ENCODE data around the gene MANSC1. TPM values are rescaled to one million over a fixed set of nuclear protein-coding genes. Genes with fewer than 3 reads are reported as not detected.

The MANSC1 gene
- total RNA-seq, 1 experiment from 2014 or later = 74.5 TPM

DNA sequence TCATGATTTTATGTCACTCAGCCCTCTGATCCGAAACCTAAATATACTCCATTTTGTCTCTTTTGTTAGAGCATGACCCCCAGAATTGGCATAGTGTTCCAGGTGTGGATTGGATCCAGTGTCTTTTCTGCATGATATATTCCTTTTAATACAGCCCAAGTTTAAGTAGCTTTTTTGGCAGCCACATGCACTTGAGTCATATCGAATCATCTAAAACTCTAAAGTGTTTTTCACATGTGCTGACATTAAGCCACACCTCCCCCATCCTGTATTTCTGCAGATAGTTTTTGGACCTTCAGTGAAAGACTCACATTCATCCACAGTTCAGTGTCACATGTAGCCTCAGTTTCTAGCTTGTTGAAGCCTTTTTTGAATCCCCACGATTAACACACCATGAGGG is 37.5 kb upstream of the MANSC1 start:
- H3K36me3 Mint-ChIP-seq (ENCODE audit: insufficient read depth, unreplicated experiment) = no peaks in the 10 kb centered on the region
- BruUV-seq (replicated peaks) = no TSS peak
- H3K4me3 Mint-ChIP-seq (ENCODE audit: low read depth, unreplicated experiment) = no peak overlapping the region
- H3K27me3 Mint-ChIP-seq (ENCODE audit: unreplicated experiment) = no peaks in the 10 kb centered on the region
- intact Hi-C loops (cut with micrococcal nuclease; ENCODE audit: unreplicated experiment) = no loop called here
- H3K27ac Mint-ChIP-seq (ENCODE audit: unreplicated experiment) = no peak overlapping the region
- H3K9me3 Mint-ChIP-seq (ENCODE audit: low read depth, unreplicated experiment) = no peaks in the 10 kb centered on the region
- TF ChIP-seq, protein P1, sequence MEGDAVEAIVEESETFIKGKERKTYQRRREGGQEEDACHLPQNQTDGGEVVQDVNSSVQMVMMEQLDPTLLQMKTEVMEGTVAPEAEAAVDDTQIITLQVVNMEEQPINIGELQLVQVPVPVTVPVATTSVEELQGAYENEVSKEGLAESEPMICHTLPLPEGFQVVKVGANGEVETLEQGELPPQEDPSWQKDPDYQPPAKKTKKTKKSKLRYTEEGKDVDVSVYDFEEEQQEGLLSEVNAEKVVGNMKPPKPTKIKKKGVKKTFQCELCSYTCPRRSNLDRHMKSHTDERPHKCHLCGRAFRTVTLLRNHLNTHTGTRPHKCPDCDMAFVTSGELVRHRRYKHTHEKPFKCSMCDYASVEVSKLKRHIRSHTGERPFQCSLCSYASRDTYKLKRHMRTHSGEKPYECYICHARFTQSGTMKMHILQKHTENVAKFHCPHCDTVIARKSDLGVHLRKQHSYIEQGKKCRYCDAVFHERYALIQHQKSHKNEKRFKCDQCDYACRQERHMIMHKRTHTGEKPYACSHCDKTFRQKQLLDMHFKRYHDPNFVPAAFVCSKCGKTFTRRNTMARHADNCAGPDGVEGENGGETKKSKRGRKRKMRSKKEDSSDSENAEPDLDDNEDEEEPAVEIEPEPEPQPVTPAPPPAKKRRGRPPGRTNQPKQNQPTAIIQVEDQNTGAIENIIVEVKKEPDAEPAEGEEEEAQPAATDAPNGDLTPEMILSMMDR (IDR thresholded peaks at IDR 0.05; ENCODE audit: unreplicated experiment) = no peak
- peaks cover 8% of the 10 kb centered on the region for H3K4me1 Mint-ChIP-seq (ENCODE audit: low read depth, unreplicated experiment)
- CTCF ChIA-PET = no interaction called here
- no peak for DNase-seq

DNA sequence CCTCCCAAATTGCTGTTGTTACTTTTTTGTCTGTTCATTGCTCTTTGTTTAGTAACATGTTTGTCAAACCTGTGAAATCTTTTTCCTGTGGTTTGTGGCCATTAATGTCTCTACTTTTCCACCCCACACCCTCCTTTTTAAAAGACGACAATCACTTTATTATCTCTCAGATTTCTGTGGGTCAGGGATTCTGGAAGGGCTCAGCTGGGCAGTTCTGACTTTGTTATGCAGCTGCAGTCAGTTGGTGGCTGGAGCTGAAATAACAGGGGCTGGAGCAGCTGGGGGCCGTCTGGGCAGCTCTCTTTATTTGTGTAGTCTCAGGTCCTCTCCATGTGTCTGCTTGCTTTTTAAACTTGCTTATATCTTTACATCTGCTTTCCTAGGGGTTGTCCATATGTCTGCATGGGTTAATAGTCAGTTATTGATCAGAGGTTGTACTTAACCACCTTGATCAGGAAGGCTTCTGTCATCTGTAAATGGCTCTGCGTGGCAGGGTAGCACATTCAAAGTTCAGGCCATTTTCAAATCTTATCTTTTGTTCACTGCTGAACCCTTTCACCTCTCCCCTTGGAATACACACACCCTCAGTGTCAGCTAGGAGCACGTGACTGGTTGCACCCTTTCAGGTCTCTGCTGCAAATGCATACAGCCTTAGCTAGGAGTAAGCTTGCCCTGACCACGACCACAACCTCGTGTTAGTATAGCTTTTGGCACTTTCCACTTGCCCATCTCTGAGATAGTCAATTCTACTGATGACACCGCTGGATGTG is 34.7 kb upstream of the MANSC1 start:
- no peak overlapping the region for H3K27ac Mint-ChIP-seq (ENCODE audit: unreplicated experiment)
- CTCF ChIA-PET = interaction anchor here (1.0 kb wide), 1 partner anchor 13 kb away, joined by 4 read pairs; no protein-coding TSS in a partner anchor
- H3K4me3 Mint-ChIP-seq (ENCODE audit: low read depth, unreplicated experiment) = no peak overlapping the region
- TF ChIP-seq, protein P1 (IDR thresholded peaks at IDR 0.05; ENCODE audit: unreplicated experiment) = no peak
- no peaks in the 10 kb centered on the region for H3K9me3 Mint-ChIP-seq (ENCODE audit: low read depth, unreplicated experiment)
- BruUV-seq (replicated peaks) = no TSS peak
- no peak for DNase-seq
- no peaks in the 10 kb centered on the region for H3K27me3 Mint-ChIP-seq (ENCODE audit: unreplicated experiment)
- H3K4me1 Mint-ChIP-seq (ENCODE audit: low read depth, unreplicated experiment) = peaks cover 8% of the 10 kb centered on the region
- intact Hi-C loops (cut with micrococcal nuclease; ENCODE audit: unreplicated experiment) = no loop called here
- H3K36me3 Mint-ChIP-seq (ENCODE audit: insufficient read depth, unreplicated experiment) = no peaks in the 10 kb centered on the region

DNA sequence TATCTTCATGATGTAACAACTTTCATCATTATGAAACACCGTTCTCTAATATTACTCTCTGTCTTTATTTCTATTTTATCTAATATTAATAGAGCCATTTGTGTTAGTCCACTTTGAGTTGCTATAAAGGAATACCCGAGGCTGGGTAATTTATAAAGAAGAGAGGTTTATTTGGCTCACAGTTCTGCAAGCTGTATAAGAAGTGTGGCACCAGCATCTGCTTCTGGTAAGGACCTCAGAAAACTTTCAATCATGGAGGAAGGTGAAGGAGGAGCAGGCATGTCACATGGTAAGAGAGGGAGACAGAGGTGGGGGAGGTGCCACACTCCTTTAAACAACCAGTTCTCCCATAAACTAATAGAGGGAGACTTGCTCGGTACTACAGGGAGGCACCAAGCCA is 31.9 kb upstream of the MANSC1 start:
- no peak for DNase-seq
- intact Hi-C loops (cut with micrococcal nuclease; ENCODE audit: unreplicated experiment) = no loop called here
- Mint-ChIP-seq H3K4me3 (ENCODE audit: low read depth, unreplicated experiment) (no peak overlapping the region), H3K36me3 (ENCODE audit: insufficient read depth, unreplicated experiment) (no peaks in the 10 kb centered on the region), H3K4me1 (ENCODE audit: low read depth, unreplicated experiment) (peaks cover 16% of the 10 kb centered on the region), H3K27ac (ENCODE audit: unreplicated experiment) (no peak overlapping the region), H3K9me3 (ENCODE audit: low read depth, unreplicated experiment) (no peaks in the 10 kb centered on the region), H3K27me3 (ENCODE audit: unreplicated experiment) (no peaks in the 10 kb centered on the region)
- TF ChIP-seq, protein P1 (IDR thresholded peaks at IDR 0.05; ENCODE audit: unreplicated experiment) = no peak
- no TSS peak for BruUV-seq (replicated peaks)
- CTCF ChIA-PET = no interaction called here

DNA sequence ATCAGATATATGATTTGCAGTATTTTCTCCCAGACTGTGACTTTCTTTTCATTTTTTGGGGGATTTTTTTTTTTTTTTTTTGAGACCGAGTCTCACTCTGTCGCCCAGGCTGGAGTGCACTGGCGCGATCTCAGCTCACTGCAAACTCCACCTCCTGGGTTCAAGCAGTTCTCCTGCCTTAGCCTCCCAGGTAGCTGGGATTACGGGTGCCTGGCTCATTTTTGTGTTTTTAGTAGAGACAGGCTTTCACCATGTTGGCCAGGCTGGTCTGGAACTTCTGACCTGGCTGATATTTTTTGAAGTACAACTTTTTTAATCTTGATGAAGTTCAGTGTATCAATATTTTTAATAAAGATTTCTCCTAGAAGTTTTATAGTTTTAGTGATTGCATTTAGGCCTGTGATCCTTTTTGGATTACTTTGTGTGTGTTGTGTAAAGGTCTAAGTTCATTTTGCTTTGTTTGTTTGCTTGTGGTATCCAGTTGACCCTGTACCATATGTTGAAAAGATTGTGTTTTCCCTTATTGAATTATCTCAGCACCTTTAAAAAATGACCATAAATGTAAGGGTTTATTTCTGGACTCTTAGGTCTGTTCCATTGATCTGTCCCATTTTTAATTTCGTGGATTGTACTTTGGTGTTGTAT is 31.0 kb upstream of the MANSC1 start:
- no peak for DNase-seq
- no peaks in the 10 kb centered on the region for H3K36me3 Mint-ChIP-seq (ENCODE audit: insufficient read depth, unreplicated experiment)
- H3K4me3 Mint-ChIP-seq (ENCODE audit: low read depth, unreplicated experiment) = no peak overlapping the region
- intact Hi-C loops (cut with micrococcal nuclease; ENCODE audit: unreplicated experiment) = no loop called here
- TF ChIP-seq, protein P1 (IDR thresholded peaks at IDR 0.05; ENCODE audit: unreplicated experiment) = no peak
- CTCF ChIA-PET = interaction anchor here (0.9 kb wide), 1 partner anchor 328 kb away, joined by 3 read pairs; no protein-coding TSS in a partner anchor
- H3K27ac Mint-ChIP-seq (ENCODE audit: unreplicated experiment) = no peak overlapping the region
- no peaks in the 10 kb centered on the region for H3K27me3 Mint-ChIP-seq (ENCODE audit: unreplicated experiment)
- peaks cover 16% of the 10 kb centered on the region for H3K4me1 Mint-ChIP-seq (ENCODE audit: low read depth, unreplicated experiment)
- no TSS peak for BruUV-seq (replicated peaks)
- H3K9me3 Mint-ChIP-seq (ENCODE audit: low read depth, unreplicated experiment) = no peaks in the 10 kb centered on the region
